Left hindlimb (tissue), 1 donor: ENCODE data around the gene PARK7.
"Not testable (repeated sequence)": the region's sequence is repeated elsewhere in the genome, so short reads cannot be mapped to it uniquely, and the experiment has no call there.

Experiments
- DNase-seq: peaks from one replicate; pipeline ENCODE4 v3.0.0-alpha.2; 2018

Gene PARK7

DNA sequence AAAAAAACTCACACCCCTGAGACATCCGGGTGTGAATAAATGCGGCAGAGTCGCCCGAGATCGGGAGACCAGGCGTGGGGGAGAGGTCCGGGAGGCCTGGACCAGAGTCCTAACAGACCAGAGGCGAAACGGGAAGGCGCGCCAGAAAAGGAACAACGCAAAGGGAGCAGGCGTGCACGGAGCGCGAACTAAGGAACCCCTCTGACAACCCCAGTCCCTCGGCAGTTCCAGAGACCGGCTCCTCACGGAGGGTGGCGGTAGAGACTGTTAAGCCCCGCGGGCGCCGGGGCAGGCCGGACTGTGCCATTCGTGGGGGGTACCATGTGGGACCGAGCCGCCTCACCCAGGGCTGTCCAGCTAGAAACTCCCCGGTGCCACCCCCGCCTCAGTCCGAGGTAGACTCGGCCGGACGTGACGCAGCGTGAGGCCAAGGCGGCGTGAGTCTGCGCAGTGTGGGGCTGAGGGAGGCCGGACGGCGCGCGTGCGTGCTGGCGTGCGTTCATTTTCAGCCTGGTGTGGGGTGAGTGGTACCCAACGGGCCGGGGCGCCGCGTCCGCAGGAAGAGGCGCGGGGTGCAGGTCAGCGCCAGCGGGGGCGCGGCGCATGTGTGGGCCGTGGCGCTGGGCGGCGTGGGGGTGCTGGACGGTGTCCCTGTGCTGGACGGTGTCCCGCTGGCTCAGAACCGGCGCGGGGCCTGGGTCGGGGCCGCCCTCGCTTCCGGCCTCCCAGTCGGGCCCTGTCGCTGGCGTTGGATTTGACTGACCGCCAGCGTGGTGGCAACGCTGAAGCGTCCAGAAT, at the start of gene PARK7:
Gene PARK7, plus strand, starts transcription at position 496 of the 798 bp plus-strand sequence. CDS start 1,075 bp downstream, outside the sequence.
- DNase-seq = peak; percentile 100

GRCh38 chr1:7912145-7912544, 49.4 kb upstream of the PARK7 start:
- no peak for DNase-seq

- no peak for DNase-seq
Observed at GRCh38 chr1:7912743-7913557, 48.6 kb upstream of the PARK7 start.

DNA sequence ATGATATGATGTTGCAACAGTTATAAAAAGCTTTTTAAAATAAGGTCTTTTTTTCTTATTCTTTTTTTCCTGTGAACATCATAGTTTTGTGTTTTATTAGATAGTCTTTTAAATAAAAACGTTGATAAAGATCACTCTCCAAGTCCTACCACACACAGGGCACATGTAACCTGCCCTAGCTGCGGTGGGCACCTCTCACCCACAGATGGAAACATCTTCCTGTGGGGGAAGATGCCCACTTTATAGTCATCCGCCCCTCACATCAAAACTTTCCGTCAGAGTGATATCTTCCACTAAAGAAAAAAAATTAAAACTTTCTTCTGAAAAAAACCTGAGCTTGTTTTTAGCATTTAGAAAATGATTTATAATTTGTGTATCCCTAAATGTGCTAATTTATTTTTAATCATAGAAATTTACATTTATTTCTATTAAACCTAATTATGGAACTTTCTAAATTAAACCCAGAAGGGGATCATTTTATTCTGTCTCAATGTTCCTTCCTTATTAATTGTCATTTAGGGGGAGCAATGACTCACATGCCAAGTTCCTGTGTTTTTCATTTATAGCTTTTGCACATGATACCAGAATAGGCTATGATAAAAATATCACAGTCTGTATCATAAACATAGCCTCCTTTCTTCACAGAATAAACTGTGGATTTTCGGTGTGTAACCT, 45.5 kb upstream of the PARK7 start:
- no peak for DNase-seq

GRCh38 chr1:7916501-7916830, 45.0 kb upstream of the PARK7 start:
- DNase-seq = no peak

- not testable (repeated sequence) for DNase-seq
Observed at GRCh38 chr1:7917971-7918370, 43.5 kb upstream of the PARK7 start.

DNA sequence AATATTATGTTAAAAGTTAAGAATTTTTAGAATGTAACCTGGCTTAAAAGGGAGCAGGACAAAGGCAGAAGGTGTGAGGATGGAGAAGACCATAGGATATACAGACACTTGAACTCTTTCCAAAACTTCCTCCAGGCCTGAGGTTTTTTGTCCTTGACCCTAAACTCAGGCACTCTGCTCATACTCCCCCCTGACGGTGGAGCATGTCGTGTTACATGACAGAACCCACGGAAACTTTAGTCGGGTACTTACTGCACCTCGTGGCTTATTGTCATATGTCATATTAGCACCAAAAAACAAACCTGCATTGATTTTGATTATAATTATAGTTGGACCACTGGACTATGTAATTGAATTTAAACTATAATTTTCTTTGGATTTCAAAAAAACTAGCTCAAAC, 41.6 kb upstream of the PARK7 start:
- DNase-seq = no peak

DNA sequence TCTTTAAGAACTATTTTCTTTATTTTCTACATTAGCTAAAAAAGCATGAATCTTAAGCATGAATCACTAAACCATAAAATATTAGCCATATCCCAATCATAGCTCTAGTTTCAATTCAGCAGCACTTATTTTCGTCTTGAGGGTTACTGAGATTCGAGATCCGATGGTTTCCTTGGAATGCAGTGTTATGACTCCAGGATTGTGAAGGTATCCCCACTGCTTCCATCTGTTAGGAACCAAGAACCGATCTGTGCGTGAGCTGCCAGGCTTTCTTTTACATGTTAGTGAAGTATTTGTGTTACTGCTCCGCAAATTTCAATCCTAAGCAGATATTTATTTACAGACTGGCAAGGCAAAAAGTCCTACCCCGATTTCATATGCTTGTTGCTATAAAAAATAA, 39.7 kb upstream of the PARK7 start:
- no peak for DNase-seq

DNA sequence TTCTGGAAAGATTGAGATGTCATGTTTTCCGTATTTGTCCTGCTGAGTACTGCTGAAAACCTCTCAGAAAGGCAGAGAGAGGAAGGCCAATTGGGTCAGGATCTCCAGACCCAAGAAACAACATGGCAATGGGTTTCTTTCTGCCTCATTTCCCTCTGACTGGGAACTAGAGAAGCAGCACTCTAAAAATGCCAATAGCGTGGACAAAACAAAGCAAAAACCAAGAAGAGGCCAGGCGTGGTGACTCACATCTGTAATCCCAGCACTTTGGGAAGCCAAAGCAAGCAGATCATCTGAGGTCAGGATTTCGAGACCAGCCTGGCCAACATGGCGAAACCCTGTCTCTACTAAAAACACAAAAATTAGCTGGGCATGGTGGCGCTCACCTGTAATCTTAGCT, 39.2 kb upstream of the PARK7 start:
- no peak for DNase-seq

GRCh38 chr1:7927061-7927460, 34.5 kb upstream of the PARK7 start:
- not testable (repeated sequence) for DNase-seq

- no peak for DNase-seq
Observed at GRCh38 chr1:7928247-7928646, 33.3 kb upstream of the PARK7 start.

GRCh38 chr1:7929637-7930036, 31.9 kb upstream of the PARK7 start:
- DNase-seq = no peak

DNA sequence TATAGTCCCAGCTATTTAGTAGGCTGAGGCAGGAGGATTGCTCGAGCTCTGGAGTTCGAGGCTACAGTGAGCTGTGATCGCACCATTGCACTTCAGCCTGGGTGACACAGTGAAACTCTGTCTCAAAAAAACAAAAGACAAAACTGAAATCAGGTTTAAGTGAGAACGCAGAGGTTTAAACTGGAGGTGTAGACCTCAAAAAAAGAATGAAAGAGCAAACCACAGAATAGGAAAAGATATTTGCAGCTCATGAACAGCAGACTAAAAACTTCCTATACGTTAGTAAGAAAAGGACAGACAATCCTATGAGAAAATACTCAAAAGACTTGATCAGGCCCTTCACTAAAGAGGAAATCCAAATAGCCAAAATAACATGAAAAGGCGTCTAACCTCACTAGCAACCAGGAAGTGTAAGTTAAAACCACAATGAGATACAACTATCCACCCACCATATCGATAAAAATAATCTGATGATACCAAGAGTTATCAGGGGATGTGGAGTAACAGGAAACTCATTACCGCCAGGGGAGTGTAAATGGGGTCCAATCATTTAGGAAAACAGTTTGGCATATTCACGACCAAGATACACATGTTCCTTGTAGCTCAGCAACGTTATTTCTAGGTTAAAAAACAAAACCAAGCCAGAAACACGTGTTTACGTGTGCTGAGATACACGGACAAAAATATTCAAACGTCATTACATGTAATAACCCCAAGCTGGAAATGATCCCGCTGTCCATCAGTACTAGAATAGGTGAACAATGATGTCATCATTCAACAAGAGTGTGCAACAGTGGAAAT, 30.7 kb upstream of the PARK7 start:
- no peak for DNase-seq

- no peak for DNase-seq
Observed at GRCh38 chr1:7931446-7931812, 30.1 kb upstream of the PARK7 start.

- no peak for DNase-seq
Observed at GRCh38 chr1:7932524-7933138, 28.9 kb upstream of the PARK7 start.

DNA sequence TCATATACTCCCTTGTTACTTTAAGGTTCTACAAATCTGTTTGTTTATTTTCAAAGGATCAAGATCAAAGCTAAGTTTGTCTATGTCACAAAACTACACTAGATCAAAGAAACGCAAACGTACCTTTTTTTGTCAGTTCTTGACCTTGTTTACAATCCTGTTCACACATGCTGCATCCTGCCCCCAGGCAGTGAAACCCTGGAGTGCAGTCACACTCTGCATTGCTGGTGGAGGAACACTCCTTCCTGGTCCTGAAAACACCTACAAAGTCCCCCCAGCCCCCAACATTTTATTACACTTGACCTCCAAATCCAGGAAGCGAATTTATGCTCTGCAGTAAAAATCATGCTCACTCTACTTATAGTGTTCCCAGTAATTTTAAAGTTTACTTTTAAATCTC, 23.4 kb upstream of the PARK7 start:
- DNase-seq = no peak

DNA sequence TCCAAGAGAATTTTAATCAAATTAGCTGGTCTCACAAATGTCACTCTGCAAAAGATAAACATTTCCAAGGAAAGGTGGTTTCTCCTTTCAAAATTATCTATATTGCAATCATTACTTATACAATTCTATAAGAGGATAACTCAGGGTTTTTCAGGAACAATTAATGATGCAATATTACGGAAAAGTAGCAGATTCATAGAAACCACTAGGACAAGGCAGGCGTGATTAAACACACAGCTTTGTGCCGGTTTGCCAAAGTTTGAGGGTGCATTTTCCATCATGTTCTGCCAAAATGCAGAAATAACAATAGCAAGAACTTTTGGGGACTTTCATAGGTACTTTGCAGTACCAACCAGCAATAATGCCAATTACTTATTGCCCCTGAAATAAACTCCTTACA, 21.5 kb upstream of the PARK7 start:
- DNase-seq = no peak

DNA sequence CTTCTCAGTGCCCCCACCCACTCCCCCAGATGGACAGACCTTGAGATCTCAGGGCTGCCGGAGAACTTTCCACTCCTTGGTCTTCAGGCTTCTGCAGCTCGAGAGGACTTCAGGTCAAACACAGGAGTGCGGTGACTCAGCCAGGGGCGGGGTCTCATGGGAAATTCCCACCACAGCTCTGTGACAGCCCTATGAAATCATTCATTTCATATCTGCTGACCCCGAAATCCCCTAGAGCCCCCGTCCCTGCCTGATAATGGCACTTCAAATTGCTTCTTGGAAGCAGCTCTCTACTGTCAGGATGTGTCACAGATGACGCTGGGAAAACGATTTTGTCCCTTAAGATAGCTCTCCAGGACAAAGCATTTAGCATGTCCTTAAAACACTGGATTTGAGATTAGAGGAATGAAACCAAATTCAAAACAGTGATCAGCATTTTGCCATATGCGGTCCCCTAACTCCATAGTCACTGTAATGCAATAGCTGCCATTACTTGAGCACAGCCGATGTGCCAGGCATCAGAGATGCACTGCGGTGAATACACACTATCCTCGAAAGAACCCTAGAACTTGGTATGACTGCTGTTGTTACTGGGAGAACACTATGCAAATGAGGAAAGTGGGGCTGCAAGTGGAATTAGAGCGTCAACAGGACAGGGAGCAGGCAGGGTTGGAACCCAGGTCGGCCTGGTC, 20.6 kb upstream of the PARK7 start, which contains the start of gene TNFRSF9:
Gene TNFRSF9, minus strand, starts transcription at position 95 of the 692 bp plus-strand sequence. CDS start 845 bp downstream, outside the sequence.
- no peak for DNase-seq

DNA sequence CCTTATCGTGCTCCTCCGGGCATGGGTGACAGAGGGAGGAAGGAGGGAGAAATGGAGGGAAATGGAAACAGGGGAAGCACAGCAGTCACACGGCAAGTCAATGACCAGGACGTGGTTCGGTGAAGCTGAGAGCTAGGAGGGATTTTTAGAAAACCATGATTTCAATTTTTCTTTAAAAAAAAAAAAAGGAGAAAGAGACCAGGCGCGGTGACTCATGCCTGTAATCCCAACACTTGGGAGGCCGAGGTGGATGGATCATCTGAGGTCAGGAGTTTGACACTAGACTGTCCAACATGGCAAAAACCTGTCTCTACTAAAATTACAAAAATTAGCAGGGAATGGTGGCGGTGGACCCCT, 20.1 kb upstream of the PARK7 start:
- DNase-seq = no peak

DNA sequence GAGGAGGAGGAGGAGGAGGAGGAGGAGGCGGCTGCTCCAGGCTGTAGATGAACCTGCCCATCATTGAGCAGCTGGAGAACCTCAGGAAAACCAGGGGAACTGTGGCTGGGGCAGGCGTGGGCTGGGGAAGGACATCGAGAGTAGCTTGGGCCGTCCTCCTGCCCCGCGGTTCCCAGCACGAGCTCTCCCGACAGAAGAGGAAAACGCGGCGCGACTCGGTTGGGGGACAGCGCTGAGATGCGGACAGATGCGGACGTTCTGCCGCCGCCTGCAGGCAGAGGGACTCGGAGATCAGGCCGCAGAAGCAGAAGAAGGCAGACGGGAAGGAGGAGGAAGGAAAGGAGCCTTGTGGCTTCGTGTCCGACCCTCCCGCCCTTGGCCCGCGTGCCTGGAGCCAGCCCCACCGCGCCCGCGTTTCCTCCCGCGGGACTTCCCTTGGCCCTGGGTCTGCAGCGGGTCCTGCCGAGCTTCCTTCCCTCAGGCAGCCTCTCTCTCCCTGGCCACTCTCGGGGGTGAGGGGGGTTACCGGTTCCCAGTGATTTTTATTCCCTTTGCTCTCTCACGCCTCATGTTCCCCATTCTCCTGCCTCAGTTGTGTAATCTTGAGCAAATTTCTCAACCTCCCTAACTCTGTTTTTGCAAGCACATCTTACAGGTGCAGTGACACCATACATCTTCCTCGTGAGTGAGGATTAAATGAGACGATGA, 19.1 kb upstream of the PARK7 start:
- peak; percentile 75 for DNase-seq

- DNase-seq = no peak
Observed at GRCh38 chr1:7943251-7943650, 18.3 kb upstream of the PARK7 start.
